Kidney epithelial cell (primary cell): ENCODE results near the gene IPO13. TPM values are rescaled to one million over a fixed set of nuclear protein-coding genes. Genes with fewer than 3 reads are reported as not detected.

Source experiments
- DNase-seq: peaks from one replicate; pipeline ENCODE4 v3.0.0-alpha.2; 2010; ENCODE audit warnings: low read depth
- H3K27me3 ChIP-seq: 2 replicates; pipeline ENCODE4 v1.6.0; 2011; ENCODE audit warnings: low read length; ENCODE audit not compliant: control insufficient read depth, insufficient read depth
- H3K36me3 ChIP-seq: 2 replicates; pipeline ENCODE4 v1.5.1; 2011; ENCODE audit warnings: low read length; ENCODE audit not compliant: control insufficient read depth, insufficient read depth
- H3K4me3 ChIP-seq: 2 replicates; pipeline ENCODE4 v1.5.1; 2011; ENCODE audit warnings: low read depth, mild to moderate bottlenecking, control low read depth, low read length
- total RNA-seq: library from RNA; depleted of rRNA; stranded (reverse); fragments of >200 nt; gene quantifications from 2 replicates; pipeline ENCODE4 v1.2.3, GENCODE V29; 2015
- TF ChIP-seq, protein P1 (sequence below): IDR thresholded peaks from 2 replicates; pipeline ENCODE4 v1.5.1; 2011; ENCODE audit warnings: mild to moderate bottlenecking, moderate library complexity, low read length, control low read depth, inconsistent platforms; ENCODE audit not compliant: insufficient read depth, poor library complexity, severe bottlenecking

Gene IPO13
- total RNA-seq, 1 donor from 2014 or later = 32.8 TPM

DNA sequence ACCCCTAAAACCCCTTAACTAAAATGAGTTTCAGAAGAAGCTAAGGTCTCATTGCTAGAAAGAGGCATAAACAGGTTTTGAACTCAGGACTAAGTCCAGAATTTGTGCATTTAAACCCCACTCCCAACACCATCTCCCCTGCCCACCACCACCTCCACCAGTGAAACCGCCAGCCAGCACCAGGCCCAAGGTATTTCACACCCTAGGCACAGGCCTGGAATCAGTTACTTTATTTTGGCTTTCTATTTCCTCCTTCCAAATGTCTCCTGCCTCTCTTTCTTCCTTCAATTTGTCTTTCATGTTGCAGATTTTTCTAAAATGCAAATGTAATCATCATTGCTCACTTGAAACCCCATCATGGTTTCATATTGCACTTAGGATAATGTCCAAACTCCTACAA, 1.9 kb upstream of the IPO13 start:
- TF ChIP-seq, protein P1, sequence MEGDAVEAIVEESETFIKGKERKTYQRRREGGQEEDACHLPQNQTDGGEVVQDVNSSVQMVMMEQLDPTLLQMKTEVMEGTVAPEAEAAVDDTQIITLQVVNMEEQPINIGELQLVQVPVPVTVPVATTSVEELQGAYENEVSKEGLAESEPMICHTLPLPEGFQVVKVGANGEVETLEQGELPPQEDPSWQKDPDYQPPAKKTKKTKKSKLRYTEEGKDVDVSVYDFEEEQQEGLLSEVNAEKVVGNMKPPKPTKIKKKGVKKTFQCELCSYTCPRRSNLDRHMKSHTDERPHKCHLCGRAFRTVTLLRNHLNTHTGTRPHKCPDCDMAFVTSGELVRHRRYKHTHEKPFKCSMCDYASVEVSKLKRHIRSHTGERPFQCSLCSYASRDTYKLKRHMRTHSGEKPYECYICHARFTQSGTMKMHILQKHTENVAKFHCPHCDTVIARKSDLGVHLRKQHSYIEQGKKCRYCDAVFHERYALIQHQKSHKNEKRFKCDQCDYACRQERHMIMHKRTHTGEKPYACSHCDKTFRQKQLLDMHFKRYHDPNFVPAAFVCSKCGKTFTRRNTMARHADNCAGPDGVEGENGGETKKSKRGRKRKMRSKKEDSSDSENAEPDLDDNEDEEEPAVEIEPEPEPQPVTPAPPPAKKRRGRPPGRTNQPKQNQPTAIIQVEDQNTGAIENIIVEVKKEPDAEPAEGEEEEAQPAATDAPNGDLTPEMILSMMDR = no peak
- no peak for DNase-seq
- Histone ChIP-seq H3K36me3 (no peaks in the 10 kb centered on the region), H3K4me3 (no peak overlapping the region), H3K27me3 (no peaks in the 10 kb centered on the region)

DNA sequence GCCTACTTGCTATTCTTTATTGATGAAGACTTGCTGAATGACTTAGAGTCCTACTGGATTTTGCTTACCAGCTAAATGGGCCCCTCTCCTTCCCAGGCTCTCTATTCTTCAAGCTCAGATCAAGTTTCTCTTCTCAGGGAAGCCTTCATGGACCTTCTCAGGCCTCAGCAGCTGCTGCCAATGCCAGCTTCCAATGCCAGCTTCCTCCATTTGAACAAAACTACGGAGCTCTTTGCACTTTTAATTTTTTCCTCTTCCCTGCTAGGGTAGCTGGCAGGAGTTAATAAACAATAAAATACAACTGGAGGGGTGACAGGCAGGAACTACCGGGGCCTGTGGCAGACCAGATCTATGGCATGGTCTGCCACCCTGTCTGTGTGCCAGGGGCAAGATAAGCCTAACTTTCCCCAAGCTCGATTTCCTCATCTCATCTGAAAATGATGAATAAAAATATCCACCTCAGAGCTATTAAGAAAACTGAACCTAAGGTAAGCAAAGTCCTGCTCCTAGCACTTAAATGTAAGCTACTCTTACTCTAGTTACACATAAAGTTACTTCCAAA, 995 bp upstream of the IPO13 start:
- Histone ChIP-seq H3K27me3 (no peaks in the 10 kb centered on the region), H3K36me3 (no peaks in the 10 kb centered on the region), H3K4me3 (peak overlapping the region; percentile 81)
- no peak for DNase-seq
- TF ChIP-seq, protein P1 = no peak

DNA sequence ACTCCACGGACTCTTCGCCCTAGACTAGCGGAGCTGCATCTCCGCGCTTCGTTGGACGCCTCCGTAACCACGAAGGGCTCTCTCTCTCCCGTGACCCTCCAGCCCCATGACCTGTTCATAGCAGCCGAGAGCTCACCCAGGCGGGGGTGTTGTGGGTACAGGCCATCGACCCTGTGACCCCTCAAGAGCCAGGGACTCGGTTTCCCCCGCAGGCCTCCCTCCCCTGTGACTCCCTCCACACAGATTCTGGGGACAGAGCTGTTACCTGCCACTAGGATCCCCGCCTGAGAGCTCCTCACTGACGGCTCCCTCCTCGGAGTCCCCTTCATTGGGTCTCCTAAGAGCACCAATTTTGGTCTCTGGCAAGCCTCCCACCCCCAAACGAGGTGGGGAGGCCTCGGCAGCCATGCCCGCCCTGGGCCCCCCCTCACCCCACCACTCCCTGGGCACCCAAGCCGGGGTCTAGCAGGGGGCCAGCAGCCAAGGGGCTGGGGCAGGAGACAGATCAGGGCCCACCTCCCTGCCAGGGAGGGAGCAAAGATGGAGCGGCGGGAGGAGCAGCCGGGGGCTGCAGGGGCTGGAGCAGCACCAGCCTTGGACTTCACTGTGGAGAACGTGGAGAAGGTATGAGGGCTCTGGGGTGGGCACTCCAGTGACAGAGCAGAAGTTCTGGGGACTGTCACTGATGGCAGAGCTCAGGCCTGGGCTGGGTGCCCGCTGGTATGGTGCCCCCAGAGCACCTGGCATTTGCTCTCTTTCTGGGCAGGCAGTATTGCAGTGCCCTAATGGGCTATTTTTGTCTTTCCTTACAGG, 517 bp downstream of the IPO13 start:
- H3K27me3 ChIP-seq = no peaks in the 10 kb centered on the region
- TF ChIP-seq, protein P1 = no peak
- DNase-seq = no peak

DNA sequence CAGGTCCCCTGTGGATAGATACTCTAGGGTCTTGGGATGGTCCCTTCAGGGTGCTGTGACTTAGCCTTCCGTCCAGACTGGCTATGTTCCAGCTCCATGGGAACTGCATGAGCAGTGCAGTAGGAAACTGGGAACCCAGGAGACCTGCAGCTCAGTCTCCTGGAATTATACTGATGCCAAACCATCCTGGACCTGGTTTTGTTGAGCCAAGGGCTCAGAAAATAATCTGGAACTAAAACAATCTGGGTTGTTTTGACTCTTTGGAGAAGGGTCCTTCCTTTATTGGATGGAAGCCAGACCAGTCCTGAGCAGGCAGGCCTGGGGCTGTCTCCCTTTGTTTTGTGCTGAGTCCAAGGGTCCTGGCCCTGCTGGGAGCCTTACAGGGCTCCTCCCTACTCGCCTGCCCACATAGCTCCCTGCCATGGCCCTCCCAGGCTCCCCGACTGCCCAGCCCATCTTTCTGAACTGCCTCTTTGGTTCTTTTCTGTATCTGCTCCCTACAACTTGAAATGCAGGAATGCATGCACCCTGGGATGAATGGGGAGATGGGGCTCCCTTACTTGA, 1.2 kb downstream of the IPO13 start:
- DNase-seq = no peak
- H3K4me3 ChIP-seq = peak overlapping the region; percentile 81

More for the DNA sequence above, 517 bp downstream of the IPO13 start:
- Histone ChIP-seq H3K4me3 (peak overlapping the region; percentile 81), H3K36me3 (no peaks in the 10 kb centered on the region)

DNA sequence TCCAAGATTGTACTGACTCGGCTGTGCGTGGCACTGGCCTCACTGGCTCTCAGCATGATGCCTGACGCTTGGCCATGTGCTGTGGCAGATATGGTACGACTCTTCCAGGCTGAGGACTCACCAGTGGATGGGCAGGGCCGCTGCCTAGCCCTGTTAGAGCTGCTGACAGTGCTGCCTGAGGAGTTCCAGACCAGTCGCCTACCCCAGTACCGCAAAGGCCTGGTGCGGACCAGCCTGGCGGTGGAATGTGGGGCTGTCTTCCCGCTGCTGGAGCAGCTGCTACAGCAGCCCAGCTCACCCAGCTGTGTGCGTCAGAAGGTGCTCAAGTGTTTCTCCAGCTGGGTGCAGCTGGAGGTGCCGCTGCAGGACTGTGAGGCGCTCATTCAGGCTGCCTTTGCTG, 2.9 kb downstream of the IPO13 start:
- no peak for DNase-seq
- TF ChIP-seq, protein P1 = no peak
- Histone ChIP-seq H3K36me3 (no peaks in the 10 kb centered on the region), H3K27me3 (no peaks in the 10 kb centered on the region), H3K4me3 (no peak overlapping the region)

More for the DNA sequence above, 1.2 kb downstream of the IPO13 start:
- no peaks in the 10 kb centered on the region for H3K36me3 ChIP-seq
- TF ChIP-seq, protein P1 = no peak
- H3K27me3 ChIP-seq = no peaks in the 10 kb centered on the region
